GM19468 (cell line): ENCODE measurements around the gene ATP8B3.

Experiments
- ATAC-seq: cut with Tn5 transposase; IDR thresholded peaks from one replicate; pipeline ENCODE4 v1.9.1; 2021; ENCODE audit warnings: mild to moderate bottlenecking, moderate library complexity, moderate number of reproducible peaks; ENCODE audit not compliant: unreplicated experiment; ENCODE audit errors: extremely low read depth

The ATP8B3 gene

DNA sequence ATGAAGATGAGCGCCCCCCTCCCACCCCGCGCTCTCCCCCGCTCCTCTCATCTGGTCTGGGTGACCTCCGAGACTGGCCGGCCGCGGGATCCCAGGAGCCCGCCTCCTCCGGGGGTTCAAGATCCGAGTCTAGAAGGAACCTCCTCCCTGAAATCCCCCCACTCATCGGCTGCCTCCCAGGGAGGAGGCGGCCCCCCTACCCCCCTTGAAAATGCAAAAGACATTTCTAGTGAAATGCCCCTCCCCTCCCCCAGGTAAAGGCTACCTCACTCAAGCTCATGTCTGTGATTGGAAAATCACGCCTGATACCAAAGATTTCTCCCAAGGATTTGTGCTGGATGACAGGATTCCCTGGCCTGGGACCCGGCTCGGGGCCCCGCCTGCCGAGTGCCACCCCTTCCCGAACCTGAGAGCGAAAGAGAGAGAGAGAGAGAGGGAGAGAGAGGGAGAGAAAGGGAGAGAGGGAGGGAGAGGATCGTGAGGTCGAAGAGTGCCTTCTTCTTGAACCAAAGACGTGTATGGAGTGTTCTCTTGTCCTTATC is 35.4 kb downstream of the ATP8B3 start:
- ATAC-seq = no peak

DNA sequence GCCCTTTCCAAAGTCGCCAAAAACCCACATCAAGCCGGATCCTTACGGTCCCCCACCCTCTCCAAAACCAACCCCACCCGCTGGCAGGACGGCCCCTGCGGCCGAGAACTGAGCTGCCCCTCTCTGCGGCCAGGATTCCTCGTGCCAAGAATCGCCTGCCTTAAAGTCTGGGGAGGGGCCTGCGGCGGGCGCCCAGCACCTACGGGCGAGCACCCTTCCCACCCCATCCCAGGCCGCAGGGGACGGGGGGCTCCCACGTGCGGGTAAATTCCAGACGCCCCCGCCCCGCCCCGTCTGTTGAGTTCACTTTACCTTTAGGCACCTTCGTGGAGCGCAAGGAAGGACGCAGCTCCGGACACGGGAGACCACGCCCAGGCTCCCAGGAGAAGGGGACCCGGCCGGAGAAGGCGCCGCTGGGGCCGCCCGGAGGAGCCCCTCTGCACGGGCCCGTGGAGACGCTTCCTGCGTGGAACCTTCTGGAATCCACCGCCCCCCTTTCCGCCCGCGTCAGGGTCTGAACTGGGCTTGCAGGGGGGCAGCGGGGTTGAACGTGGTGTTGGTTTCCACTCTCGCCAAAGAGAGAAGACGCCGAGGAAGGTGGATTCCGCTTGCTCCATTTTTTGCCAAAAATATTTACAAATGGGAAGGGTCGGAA is 36.0 kb downstream of the ATP8B3 start:
- no peak for ATAC-seq

DNA sequence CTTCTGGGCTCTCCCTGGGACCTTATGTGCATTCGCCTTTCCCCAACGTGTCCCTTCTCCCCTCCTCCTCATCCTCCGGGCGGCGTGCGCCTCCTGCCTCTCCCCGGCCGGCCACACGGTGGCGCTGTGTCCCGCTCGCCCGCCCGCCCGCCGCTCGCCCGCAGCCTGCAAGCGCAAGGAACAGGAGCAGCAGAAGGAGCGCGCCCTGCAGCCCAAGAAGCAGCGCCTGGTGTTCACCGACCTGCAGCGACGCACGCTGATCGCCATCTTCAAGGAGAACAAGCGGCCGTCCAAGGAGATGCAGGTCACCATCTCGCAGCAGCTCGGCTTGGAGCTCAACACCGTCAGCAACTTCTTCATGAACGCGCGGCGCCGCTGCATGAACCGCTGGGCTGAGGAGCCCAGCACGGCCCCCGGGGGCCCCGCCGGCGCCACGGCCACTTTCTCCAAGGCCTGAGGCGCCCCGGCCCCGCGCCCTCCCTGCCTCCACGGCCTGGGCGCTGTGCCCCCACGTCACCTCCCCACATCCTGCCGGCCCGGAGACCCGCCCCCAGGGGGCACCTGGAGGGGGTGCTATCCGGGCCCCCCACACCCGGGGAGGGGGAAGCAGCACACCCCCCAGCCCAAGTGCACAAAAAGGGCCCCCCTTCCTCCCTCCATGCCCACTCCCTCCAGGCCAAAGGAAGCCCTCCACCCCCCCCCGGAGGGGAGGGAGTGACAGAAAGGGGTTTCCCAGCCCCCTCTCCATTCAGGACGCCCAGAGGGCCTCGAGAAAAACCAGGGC is 36.9 kb downstream of the ATP8B3 start:
- no peak for ATAC-seq

DNA sequence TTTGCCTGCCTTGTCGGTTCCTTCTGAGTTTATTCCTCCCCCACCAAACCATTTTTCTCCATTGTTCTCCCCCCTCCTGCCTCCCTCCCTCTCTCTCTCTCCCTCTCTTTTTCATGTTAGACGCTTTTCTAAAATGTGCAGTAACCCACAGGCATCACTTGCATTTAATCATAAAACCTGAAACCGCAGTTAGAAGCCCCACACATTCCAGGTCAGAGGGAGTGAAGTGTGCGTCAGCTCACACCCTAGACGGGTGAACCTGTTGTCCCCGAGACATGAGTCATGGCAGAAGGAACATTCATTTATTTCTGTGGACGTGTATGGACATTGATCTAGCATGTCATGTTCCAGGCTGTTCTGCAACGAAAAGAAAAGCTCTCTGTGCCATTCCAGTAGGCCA is 38.9 kb downstream of the ATP8B3 start:
- no peak for ATAC-seq

DNA sequence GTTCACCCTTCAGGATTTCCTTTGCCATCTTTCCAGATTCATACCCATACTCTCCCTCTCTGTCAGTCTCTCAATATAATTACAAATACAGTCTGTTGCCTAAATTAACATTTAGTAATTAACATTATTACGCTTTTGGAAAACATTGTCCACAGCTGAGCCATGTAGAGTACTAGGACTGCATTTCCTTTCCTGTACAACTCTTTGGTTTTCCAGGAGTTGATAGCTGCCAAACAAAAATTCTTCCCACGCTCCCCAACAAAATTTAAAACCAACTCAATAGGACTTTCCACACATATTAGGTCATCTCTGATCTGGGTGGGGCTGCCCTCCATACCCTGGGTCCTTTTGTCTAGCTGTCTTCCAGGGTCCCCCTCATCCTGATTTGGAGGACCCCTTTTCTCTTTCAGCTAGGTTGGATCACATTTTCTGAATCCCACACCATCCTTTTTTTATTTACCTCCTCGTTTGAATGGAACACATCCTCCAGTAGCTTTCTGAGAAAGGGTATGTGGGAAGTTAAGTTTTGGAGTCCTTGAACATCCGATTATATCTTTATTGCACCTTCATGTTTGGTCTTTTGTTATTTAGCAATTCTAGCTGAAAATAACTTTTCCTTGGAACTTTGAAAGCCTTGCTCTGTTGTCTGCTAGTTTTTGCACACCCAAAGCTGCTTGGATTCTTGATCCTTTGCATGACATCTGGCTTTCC is 41.1 kb downstream of the ATP8B3 start:
- no peak for ATAC-seq

DNA sequence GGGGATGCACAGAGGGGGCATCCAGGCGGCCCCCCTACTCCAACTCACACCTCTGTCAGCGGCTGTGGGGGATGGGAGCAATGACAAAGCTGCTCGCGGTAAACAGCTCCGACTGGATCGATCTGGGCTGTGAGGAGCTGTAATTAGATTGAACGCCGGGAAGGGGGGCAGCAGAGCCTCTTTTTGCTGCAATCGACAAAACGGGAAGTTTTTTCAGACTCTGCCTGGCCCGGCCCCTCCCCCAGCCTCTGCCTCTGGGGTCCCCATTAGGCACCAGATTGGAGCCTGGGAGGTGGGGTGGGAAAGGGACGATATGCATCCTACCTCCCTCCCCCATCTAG is 42.5 kb downstream of the ATP8B3 start:
- no peak for ATAC-seq

DNA sequence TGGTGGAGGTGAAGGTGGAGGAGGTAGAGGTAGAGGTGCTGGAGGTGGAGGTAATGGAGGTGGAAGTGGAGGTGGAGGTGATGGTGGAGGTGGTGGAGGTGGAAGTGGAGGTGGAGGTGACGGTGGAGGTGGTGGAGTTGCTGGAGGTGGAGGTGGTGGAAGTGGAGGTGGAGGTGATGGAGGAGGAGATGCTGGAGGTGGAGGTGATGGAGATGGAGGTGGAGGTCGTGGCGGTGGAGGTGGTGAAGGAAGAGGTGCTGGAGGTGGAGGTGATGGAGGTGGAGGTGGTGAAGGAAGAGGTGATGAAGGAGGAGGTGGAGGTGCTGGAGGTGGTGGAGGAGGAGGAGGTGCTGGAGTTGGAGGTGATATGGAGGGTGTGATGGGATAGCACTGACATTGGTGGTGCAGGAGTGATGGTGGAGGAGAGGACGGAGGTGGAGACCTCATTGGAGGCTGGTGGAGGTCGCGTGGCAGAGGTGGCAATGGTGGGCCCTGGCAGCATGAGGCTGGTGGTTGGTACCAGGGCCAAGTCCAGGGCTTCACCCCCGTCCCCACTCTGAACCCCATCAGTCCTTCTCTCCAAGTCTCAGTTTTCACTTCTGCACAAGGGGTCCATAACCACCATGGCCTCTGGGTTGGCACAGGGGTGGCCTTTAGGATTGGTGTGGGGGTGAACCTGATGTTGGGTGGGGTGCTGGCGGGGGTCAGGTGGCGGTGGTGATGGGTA is 43.0 kb downstream of the ATP8B3 start:
- ATAC-seq = no peak

DNA sequence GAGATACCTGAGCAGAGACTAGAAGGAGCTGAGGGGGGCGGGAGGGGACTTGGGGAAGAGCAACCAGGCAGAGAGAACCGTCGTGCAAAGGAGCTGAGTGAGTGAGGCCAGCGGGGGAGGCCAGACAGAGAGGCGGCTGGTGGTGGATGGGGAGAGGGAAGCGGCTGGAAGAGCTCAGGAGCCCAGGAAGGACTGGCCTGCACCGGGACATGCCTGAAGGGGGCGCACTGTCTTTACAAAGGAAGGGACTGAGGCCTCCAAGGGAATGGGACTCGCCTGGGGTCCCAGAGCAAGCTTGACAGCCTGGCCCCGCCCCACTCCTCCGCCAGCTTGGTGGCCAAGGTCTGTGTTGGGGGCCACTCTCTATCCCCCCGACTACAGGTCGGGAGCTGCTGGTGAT is 43.8 kb downstream of the ATP8B3 start:
- no peak for ATAC-seq

DNA sequence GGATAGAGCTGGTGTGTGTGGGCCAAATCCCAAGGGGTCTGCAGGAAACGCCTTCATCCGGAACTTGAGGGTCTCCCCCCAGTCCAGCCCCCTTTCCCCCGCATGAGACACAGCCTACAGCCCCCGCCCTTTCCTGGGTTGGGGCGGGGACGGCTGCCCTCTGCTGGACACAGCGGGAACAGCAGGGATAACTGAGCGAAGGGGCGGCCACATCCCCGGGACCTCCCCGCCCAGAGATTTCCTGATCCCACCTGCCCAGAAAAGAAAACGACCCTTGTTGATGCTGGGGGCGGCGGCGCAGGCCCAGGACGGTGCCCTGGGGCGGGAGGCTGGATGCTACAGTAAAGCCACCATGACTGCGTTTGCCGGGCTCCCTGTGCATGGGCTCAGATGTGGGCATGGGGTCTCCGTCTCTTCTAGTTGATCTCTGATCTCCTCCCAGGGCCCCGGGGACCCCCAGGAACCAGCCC is 44.6 kb downstream of the ATP8B3 start:
- ATAC-seq = no peak

DNA sequence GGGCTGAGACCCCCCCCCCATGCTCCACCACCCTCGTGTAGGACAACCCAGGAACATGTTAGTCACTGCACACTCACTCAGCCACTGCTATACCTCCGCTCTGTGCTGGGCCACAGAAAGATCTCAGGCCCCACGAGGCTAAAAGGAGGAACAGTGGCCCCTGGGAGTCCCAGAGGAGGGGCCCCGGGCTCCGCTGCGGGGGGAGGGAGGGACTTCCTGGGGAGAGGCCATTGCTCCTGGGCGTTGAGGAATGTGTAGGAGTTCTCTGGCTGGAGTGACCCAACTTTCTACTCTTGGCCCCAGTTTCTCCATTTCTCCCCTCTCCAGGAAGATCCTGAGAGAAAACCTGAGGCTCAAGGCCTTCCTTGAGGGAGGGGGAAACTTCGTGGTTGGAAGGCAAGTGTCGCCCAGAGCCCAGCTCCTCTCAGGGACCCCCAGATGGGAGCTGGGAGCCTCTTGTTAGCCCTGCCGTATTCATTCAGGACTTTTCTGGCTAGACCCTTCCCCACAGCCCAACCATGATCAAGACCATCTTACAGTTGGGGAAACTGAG is 45.2 kb downstream of the ATP8B3 start:
- no peak for ATAC-seq

DNA sequence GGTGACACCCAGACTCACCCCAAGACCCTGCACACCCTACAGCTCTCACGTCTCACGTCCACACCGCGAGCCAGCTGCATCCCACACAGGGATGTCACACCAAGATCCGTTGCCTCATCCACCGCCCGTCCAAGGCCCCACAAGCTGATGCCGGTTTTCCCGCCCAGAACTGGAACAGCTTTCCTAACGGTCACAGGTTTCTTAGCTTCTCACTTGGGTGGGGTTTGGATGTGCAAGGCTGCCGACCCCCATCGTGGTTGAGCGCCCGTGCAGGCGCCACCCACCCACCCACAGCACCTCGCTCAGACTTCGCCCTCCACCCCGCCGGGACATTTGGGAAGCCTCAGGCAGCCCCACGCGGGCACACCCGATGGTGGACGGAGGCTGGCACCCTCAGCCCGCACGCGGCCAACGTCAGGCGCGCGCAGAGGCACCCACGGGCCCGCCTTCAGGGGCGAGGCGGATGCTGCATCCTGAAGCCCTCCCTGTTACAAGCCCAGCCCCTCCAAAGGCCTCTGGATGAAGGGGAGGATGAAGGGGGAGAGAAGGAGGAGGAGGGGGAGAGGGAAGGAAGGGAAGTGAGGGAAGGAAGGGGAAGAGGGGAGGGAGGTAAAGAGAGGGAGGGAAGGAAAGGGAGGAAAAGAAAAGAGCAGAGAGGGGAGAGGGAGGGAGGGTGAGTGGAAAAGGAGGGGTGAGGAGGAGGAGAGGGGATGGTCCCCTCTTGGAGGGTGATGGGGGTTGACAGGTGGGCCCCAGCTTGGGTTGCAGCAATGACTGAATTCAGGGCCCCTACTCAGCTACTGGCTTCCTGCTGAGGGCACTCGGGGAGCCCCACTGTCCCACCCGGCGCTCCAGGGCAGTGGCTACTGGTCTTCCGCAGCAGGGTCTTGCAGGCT is 45.9 kb downstream of the ATP8B3 start:
- ATAC-seq = no peak

DNA sequence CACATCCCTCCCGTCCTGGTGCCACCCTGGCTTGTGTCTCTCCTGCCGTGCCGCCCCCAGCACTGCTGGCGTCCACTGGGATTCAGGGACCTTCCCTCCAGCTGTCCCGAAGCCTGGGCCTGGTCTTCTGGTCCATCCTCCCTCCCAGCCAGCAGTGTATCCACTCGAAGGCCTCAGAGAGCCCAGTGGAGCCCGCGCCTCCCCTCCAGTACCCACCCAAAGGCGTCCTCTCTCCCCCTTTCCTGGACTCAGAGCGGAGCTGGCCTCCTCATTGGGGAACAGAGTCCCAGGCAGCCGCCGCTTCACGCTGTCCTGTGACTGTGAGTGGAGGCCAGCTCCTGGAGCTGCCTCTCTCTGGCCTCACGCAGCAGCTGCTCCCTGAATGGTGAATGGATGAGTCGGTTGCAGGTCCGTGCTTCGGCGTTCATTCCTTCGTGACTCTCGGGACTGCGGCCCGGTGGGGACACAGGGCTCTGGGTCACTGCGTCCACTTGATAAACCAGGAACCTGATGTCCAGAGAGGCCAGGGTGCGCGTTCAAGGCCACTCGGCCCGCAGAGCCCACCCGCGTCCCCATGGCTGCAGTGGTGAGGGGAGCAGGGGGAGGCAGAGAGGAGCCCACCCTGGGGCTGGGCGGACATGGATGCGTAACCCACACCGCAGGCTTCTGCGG is 46.7 kb downstream of the ATP8B3 start:
- ATAC-seq = no peak

DNA sequence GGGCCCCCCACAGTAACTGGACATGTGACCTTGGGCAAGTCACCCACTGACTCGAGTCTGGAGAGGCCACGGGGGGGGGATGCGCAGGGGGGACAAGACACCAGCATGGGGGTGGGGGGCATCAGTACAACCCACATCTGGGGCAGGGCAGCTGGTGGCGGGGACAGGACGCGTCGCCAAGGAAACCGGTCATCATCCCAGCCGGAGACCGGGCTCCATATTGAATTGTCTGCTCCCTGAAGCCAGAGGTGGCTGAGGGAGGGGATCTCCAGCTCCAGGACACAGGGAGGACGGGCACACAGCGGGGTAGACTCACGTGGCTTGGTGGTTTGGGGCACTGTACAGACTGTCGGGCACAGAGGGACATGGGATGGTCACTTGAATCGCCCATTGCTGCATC is 47.3 kb downstream of the ATP8B3 start:
- no peak for ATAC-seq

DNA sequence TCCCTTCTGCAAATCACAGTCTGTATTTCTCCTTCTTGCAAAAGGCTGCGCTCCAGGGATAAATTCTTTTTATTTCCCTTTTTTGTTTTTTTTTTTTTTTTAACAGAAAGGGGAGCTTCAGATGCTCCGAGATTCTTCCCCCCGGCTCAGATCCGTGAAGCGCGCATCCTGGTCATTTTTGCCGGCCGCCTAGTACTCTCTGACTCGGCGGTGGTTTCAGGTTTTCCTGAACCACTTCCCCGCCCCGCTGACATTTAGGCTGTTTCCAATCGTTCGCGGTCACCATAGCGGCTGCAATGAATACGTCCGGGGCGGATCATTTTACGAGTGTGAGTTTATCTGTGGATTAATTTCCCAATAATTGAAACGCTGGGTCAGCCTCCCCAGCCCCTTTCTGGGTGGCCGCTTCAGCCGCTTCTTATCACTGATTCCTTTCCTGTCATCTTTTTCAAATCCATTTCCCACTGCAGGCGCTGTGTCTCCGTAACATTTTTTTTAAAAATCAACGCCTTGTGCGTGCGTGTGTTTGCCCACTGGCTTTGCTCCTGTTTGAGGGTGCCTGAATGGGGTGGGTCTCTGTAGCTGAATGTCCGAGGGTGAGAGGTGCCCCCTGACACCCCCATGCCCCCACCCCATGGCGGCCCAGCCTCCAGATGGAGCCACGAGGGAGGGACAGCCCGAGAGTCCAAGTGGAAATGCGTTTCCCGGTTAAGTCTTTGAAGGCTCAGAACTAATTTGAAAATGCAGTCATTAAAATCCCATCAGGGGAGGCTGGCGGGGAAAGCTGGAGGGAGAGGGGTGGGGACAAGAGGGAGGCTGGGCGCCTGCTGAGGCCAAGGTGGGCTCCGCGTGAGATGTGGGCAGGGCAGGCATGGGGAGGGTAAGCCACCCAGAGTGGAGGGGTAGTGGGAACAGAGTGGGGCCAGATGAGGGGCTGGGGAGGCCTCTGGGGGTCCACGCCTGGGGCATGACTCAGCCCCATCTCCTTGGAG is 48.1 kb downstream of the ATP8B3 start:
- ATAC-seq = no peak

DNA sequence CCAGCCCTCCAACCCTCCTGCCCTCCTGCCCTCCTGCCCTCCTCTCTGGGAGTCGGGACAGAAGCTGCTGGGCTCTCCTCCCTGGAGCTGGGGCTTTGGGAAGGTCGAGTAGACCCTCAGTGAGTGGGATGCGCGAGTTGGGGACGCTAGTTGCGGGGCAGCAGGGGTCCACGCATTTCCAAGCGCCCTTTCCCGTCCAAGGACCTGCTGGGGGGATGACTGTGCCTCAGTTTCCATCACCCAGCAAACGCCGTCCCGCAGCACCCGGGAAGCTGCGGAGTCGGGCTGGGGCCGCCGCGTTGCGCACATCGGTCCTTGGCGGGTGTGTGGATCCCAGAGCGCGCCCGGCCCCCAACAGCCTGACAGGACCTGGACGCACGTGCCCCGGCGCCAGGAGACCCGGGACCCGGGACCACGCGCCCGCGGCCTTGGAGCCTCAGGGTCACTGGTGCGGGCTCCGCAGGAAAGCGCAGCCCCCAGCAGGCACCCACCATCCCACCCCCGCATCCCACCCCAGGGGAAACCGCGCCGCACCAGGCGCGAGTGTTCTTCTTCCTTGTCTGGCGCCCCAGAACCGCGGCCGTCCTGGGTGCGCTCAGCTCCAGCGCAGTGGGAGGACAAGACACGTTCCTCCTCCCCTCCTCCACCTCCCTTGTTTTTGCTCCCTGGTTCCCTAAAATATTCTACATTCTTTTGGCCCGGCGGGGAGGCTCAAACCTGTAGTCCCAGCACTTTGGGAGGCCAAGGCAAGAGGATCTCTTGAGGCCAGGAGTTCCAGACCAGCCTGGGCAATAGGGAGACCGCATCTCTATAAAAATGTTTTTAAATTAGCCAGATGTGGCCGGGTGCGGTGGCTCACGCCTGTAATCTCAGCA is 49.6 kb downstream of the ATP8B3 start:
- ATAC-seq = no peak

DNA sequence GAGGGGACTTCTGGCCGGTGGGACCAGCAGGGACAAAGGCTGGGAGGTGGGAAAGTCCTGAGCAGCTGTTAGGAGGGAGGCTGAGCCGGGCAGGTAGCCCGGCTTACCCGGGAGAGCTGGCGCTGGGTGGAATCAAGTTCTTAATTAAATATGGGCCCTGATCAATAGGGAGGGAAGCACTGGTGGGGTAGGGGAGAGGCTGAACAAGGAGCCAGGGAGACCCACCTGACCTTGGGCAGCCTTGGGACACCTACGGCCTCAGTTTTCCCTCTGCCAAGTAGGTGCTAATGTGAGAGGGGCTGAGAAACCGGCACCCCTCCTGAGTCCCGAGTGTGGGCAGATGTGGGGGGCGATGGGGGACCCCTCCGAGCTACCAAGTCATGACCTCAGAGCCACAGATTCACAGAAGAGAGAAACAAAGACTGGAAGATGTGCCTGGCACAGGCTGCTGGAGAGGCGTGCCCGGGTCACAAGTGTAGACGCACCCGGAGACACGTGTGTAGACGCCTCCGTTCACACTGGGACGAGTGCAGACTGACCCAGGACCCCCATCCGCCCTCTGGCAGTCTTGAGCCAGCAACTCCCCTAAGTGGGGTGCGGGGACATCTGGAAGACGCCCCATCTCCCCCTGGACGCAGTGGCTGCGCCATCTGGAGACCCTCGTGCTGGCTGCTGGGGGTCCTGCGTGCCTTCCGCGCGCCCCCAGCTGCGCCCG is 50.4 kb downstream of the ATP8B3 start:
- ATAC-seq = no peak
